Kidney epithelial cell (primary cell): ENCODE results near the gene HDAC10. TPM values are rescaled to one million over a fixed set of nuclear protein-coding genes. Genes with fewer than 3 reads are reported as not detected.

Experiments used
- DNase-seq: peaks from one replicate; pipeline ENCODE4 v3.0.0-alpha.2; 2010; ENCODE audit warnings: low read depth
- H3K27me3 ChIP-seq: 2 replicates; pipeline ENCODE4 v1.6.0; 2011; ENCODE audit warnings: low read length; ENCODE audit not compliant: control insufficient read depth, insufficient read depth
- H3K36me3 ChIP-seq: 2 replicates; pipeline ENCODE4 v1.5.1; 2011; ENCODE audit warnings: low read length; ENCODE audit not compliant: control insufficient read depth, insufficient read depth
- H3K4me3 ChIP-seq: 2 replicates; pipeline ENCODE4 v1.5.1; 2011; ENCODE audit warnings: low read depth, mild to moderate bottlenecking, control low read depth, low read length
- total RNA-seq: library from RNA; depleted of rRNA; stranded (reverse); fragments of >200 nt; gene quantifications from 2 replicates; pipeline ENCODE4 v1.2.3, GENCODE V29; 2015
- TF ChIP-seq, protein P1 (sequence below): IDR thresholded peaks from 2 replicates; pipeline ENCODE4 v1.5.1; 2011; ENCODE audit warnings: mild to moderate bottlenecking, moderate library complexity, low read length, control low read depth, inconsistent platforms; ENCODE audit not compliant: insufficient read depth, poor library complexity, severe bottlenecking

Gene HDAC10
- total RNA-seq, 1 donor from 2014 or later = 21.1 TPM

- Histone ChIP-seq H3K4me3 (no peak overlapping the region), H3K36me3 (no peaks in the 10 kb centered on the region), H3K27me3 (no peaks in the 10 kb centered on the region)
- no peak for DNase-seq
- TF ChIP-seq, protein P1, sequence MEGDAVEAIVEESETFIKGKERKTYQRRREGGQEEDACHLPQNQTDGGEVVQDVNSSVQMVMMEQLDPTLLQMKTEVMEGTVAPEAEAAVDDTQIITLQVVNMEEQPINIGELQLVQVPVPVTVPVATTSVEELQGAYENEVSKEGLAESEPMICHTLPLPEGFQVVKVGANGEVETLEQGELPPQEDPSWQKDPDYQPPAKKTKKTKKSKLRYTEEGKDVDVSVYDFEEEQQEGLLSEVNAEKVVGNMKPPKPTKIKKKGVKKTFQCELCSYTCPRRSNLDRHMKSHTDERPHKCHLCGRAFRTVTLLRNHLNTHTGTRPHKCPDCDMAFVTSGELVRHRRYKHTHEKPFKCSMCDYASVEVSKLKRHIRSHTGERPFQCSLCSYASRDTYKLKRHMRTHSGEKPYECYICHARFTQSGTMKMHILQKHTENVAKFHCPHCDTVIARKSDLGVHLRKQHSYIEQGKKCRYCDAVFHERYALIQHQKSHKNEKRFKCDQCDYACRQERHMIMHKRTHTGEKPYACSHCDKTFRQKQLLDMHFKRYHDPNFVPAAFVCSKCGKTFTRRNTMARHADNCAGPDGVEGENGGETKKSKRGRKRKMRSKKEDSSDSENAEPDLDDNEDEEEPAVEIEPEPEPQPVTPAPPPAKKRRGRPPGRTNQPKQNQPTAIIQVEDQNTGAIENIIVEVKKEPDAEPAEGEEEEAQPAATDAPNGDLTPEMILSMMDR = no peak
These were observed 53.9 kb downstream of the HDAC10 start for GRCh38 chr22:50197000-50197800.

DNA sequence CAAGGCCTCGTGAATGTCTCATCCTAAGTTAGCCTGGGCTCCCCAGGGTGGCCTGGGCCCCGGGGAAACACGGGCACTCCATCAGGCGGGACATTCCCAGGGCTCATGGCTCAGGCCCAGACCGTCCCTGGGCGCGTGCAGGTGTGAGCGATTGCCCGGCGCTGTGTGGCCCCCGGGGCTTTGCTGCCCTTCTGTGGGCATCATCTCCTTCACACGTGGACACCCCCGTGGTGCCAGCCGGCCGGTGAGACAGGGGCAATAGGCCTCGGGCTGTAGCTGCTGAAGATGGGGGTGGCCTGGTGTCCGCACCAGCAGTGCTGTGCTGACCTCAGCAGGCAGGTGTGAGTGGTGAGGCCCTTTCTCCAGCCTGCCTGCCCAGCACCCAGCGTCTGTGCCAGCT is 54.8 kb downstream of the HDAC10 start:
- H3K4me3 ChIP-seq = no peak overlapping the region
- TF ChIP-seq, protein P1 = no peak
- no peaks in the 10 kb centered on the region for H3K36me3 ChIP-seq
- no peaks in the 10 kb centered on the region for H3K27me3 ChIP-seq
- DNase-seq = no peak

Other genes with a start within 250 kb of the HDAC10 start
- gene IL17REL, start 238.5 kb downstream of the HDAC10 start, total RNA-seq = not detected in 2 replicates
- gene TTLL8, start 193.0 kb downstream of the HDAC10 start, total RNA-seq = not detected in 2 replicates
- not detected in 2 replicates for gene MLC1, start 165.8 kb downstream of the HDAC10 start, total RNA-seq
- 0.21 and 1.7 TPM in 2 replicates for gene MOV10L1, start 161.3 kb downstream of the HDAC10 start, total RNA-seq
- 0.33 and 1.1 TPM in 2 replicates for gene PANX2, start 80.5 kb downstream of the HDAC10 start, total RNA-seq
- 60.2 and 73.5 TPM in 2 replicates for gene TRABD, start 65.4 kb downstream of the HDAC10 start, total RNA-seq
- gene SELENOO, start 50.3 kb downstream of the HDAC10 start, total RNA-seq = 12.0 and 14.8 TPM in 2 replicates
- gene TUBGCP6, start 6.2 kb downstream of the HDAC10 start, total RNA-seq = 27.2 and 33.6 TPM in 2 replicates
- 25.5 and 27.3 TPM in 2 replicates for gene MAPK12, start 10.4 kb upstream of the HDAC10 start, total RNA-seq
- 11.9 and 12.9 TPM in 2 replicates for gene MAPK11, start 19.1 kb upstream of the HDAC10 start, total RNA-seq
- gene PLXNB2, start 56.4 kb upstream of the HDAC10 start, total RNA-seq = 251 and 302 TPM in 2 replicates
- 4.5 TPM in 2 replicates for gene DENND6B, start 75.7 kb upstream of the HDAC10 start, total RNA-seq
- 45.2 and 53.4 TPM in 2 replicates for gene PPP6R2, start 92.1 kb upstream of the HDAC10 start, total RNA-seq
- gene SBF1, start 223.8 kb upstream of the HDAC10 start, total RNA-seq = 96.6 and 127 TPM in 2 replicates
- 27.3 and 29.0 TPM in 2 replicates for gene ADM2, start 230.3 kb upstream of the HDAC10 start, total RNA-seq
- gene MIOX, start 235.6 kb upstream of the HDAC10 start, total RNA-seq = 0.68 and 1.8 TPM in 2 replicates